ENCODE data around the gene FAM3D. TPM values are rescaled to one million over a fixed set of nuclear protein-coding genes. Genes with fewer than 3 reads are reported as not detected.
A peak's percentile ranks its signal among the peaks of the same experiment; 100 is the strongest.

The FAM3D gene
- total RNA-seq, 5 donors from 2014 or later (not counting 1 experiment from before 2014, with no cell fraction given), result 0.38 to 0.41 TPM; not detected in 3

- peaks cover 0 to 2% (median 0%) of the 10 kb centered on the region in 3 donors for H3K4me1 Mint-ChIP-seq
- no peak for DNase-seq
- peaks cover 8 to 20% of the 10 kb centered on the region in 2 donors for H3K27me3 Mint-ChIP-seq
- ATAC-seq (replicated peaks in 1 of 4), result no peak
- no peaks in the 10 kb centered on the region for H3K36me3 Mint-ChIP-seq
- no peak overlapping the region for H3K27ac Mint-ChIP-seq
- 49% methylated on average over 4 of the region's 6 CpGs for WGBS (ENCODE audit: insufficient coverage)
- H3K9me3 Mint-ChIP-seq, result no peaks in the 10 kb centered on the region
- Histone ChIP-seq H3K4me3 (ENCODE audit: control insufficient read depth in 1 of 2, extremely low read depth in 1 of 2, low read length in 1 of 2) (no peak overlapping the region), H3K27ac (ENCODE audit: low read length) (no peak overlapping the region), H3K9me3 (no peaks in the 10 kb centered on the region), H3K27me3 (replicated peaks in 1 of 2; ENCODE audit: control insufficient read depth in 2 of 2, extremely low read depth in 1 of 2, insufficient read depth in 2 of 2, low read length in 1 of 2) (peaks cover 6 to 19% of the 10 kb centered on the region in 2 experiments), H3K36me3 (ENCODE audit: control insufficient read depth in 2 of 2, extremely low read depth in 1 of 2, insufficient read depth in 1 of 2, low read length in 1 of 2) (no peaks in the 10 kb centered on the region), H3K4me1 (ENCODE audit: control insufficient read depth in 1 of 2, extremely low read depth in 1 of 2, insufficient read depth in 2 of 2, low read length in 2 of 2) (no peaks in the 10 kb centered on the region)
- no peak overlapping the region for H3K4me3 Mint-ChIP-seq
- ChIA-PET POLR2A (no interaction called here), CTCF (no interaction called here)
Measured at GRCh38 chr3:58591517-58592510, 74.8 kb downstream of the FAM3D start.

DNA sequence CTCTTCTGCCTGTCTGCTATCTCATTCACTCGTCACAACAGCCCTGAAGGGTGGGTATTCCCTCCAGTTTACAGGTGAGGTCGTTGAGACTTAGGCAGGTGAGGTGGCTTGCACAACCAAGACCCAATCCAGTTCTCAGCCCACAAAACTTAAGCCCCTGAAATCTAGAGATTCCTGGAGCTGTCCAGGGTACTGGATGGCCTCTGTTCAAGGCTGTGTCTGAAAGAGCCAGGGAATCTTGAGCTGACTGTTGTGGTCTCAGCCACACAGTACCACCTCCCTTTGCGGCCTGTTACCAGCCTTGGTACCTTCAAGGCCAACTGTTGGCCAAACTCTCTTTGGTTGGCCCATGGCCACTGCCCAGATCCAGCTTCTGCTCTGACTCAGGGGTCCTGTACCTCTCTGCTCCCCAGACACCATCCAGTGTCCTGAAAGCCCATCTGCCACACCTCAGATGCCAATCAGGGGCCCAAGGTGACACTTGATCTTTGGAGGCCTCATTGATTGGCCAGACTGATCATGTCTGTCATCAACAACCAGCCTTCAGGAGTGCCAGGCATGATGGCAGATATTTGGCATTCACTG is 78.5 kb downstream of the FAM3D start:
- ChIA-PET CTCF (interaction anchor here in 1 of 2 donors (0.6 kb wide), 2 partner anchors 44 to 384 kb away, joined by 3 to 4 read pairs; no protein-coding TSS in a partner anchor), POLR2A (no interaction called here)
- Mint-ChIP-seq H3K36me3 (no peaks in the 10 kb centered on the region), H3K4me1 (peaks cover 20 to 21% (median 20%) of the 10 kb centered on the region in 3 donors), H3K27me3 (peaks cover 34 to 46% of the 10 kb centered on the region in 2 donors), H3K27ac (no peak overlapping the region), H3K4me3 (no peak overlapping the region), H3K9me3 (no peaks in the 10 kb centered on the region)
- DNase-seq (peak in 1 of 35 experiments; percentile 4), ATAC-seq (replicated peaks in 1 of 4) (no peak)
- Histone ChIP-seq H3K9me3 (no peaks in the 10 kb centered on the region), H3K27ac (ENCODE audit: low read length) (no peak overlapping the region), H3K4me3 (ENCODE audit: control insufficient read depth in 1 of 2, extremely low read depth in 1 of 2, low read length in 1 of 2) (no peak overlapping the region), H3K4me1 (ENCODE audit: control insufficient read depth in 1 of 2, extremely low read depth in 1 of 2, insufficient read depth in 2 of 2, low read length in 2 of 2) (no peaks in the 10 kb centered on the region), H3K27me3 (replicated peaks in 1 of 2; ENCODE audit: control insufficient read depth in 2 of 2, extremely low read depth in 1 of 2, insufficient read depth in 2 of 2, low read length in 1 of 2) (peaks cover 14 to 42% of the 10 kb centered on the region in 2 experiments), H3K36me3 (ENCODE audit: control insufficient read depth in 2 of 2, extremely low read depth in 1 of 2, insufficient read depth in 1 of 2, low read length in 1 of 2) (no peaks in the 10 kb centered on the region)
- WGBS (ENCODE audit: insufficient coverage), result no CpG with 5 or more reads among the region's 3 CpGs

- H3K4me3 Mint-ChIP-seq, result no peak overlapping the region
- H3K9me3 Mint-ChIP-seq, result no peaks in the 10 kb centered on the region
- DNase-seq (no peak), ATAC-seq (replicated peaks in 1 of 4) (no peak)
- H3K27ac Mint-ChIP-seq, result no peak overlapping the region
- H3K27me3 ChIP-seq (replicated peaks in 1 of 2; ENCODE audit: control insufficient read depth in 2 of 2, extremely low read depth in 1 of 2, insufficient read depth in 2 of 2, low read length in 1 of 2), result peaks cover 14 to 42% of the 10 kb centered on the region in 2 experiments
- H3K27ac ChIP-seq (ENCODE audit: low read length), result no peak overlapping the region
- H3K4me1 ChIP-seq (ENCODE audit: control insufficient read depth in 1 of 2, extremely low read depth in 1 of 2, insufficient read depth in 2 of 2, low read length in 2 of 2), result no peaks in the 10 kb centered on the region
- H3K36me3 ChIP-seq (ENCODE audit: control insufficient read depth in 2 of 2, extremely low read depth in 1 of 2, insufficient read depth in 1 of 2, low read length in 1 of 2), result no peaks in the 10 kb centered on the region
- no peak overlapping the region for H3K4me3 ChIP-seq (ENCODE audit: control insufficient read depth in 1 of 2, extremely low read depth in 1 of 2, low read length in 1 of 2)
- H3K36me3 Mint-ChIP-seq, result no peaks in the 10 kb centered on the region
- 15% methylated on average over 43 of the region's 44 CpGs for WGBS (ENCODE audit: insufficient coverage)
- peaks cover 34 to 47% of the 10 kb centered on the region in 2 donors for H3K27me3 Mint-ChIP-seq
- H3K9me3 ChIP-seq, result no peaks in the 10 kb centered on the region
- CTCF ChIA-PET, result interaction anchor here in 1 of 2 donors (0.6 kb wide), 1 partner anchor 54 kb away, joined by 4 read pairs; no protein-coding TSS in a partner anchor
- peaks cover 20 to 21% (median 20%) of the 10 kb centered on the region in 3 donors for H3K4me1 Mint-ChIP-seq
- POLR2A ChIA-PET, result no interaction called here
Measured at GRCh38 chr3:58586776-58587192, 79.8 kb downstream of the FAM3D start.

- ATAC-seq (replicated peaks in 1 of 4) (no peak), DNase-seq (no peak)
- H3K4me1 Mint-ChIP-seq, result peaks cover 20 to 21% (median 20%) of the 10 kb centered on the region in 3 donors
- peak overlapping the region; percentile 87 to 97 (median 88) for H3K4me3 Mint-ChIP-seq
- WGBS (ENCODE audit: insufficient coverage), result 31% methylated on average over 4 of the region's 8 CpGs
- ChIA-PET CTCF (interaction anchor here in 1 of 2 donors (0.6 kb wide), 1 partner anchor 16 kb away, joined by 3 read pairs; no protein-coding TSS in a partner anchor), POLR2A (no interaction called here)
- H3K27ac ChIP-seq (ENCODE audit: low read length), result no peak overlapping the region
- H3K36me3 Mint-ChIP-seq, result no peaks in the 10 kb centered on the region
- peak overlapping the region in 1 of 2 donors; percentile 55 for H3K4me3 ChIP-seq (ENCODE audit: control insufficient read depth in 1 of 2, extremely low read depth in 1 of 2, low read length in 1 of 2)
- no peaks in the 10 kb centered on the region for H3K9me3 ChIP-seq
- no peaks in the 10 kb centered on the region for H3K36me3 ChIP-seq (ENCODE audit: control insufficient read depth in 2 of 2, extremely low read depth in 1 of 2, insufficient read depth in 1 of 2, low read length in 1 of 2)
- no peak overlapping the region for H3K27ac Mint-ChIP-seq
- peaks cover 14 to 44% of the 10 kb centered on the region in 2 experiments for H3K27me3 ChIP-seq (replicated peaks in 1 of 2; ENCODE audit: control insufficient read depth in 2 of 2, extremely low read depth in 1 of 2, insufficient read depth in 2 of 2, low read length in 1 of 2)
- peaks cover 34 to 50% of the 10 kb centered on the region in 2 donors for H3K27me3 Mint-ChIP-seq
- H3K9me3 Mint-ChIP-seq, result no peaks in the 10 kb centered on the region
- H3K4me1 ChIP-seq (ENCODE audit: control insufficient read depth in 1 of 2, extremely low read depth in 1 of 2, insufficient read depth in 2 of 2, low read length in 2 of 2), result no peaks in the 10 kb centered on the region
Measured at GRCh38 chr3:58585994-58586393, 80.6 kb downstream of the FAM3D start.

GRCh38 chr3:58585005-58585786 is 81.4 kb downstream of the FAM3D start:
- ChIA-PET POLR2A (interaction anchor here in 1 of 2 donors (0.6 kb wide), 1 partner anchor 1428 kb away, joined by 3 read pairs; no protein-coding TSS in a partner anchor), CTCF (interaction anchor here (0.5 to 0.6 kb wide), 3 partner anchors 11 to 1571 kb away, joined by 3 to 4 read pairs (median 3); no protein-coding TSS in a partner anchor)
- WGBS (ENCODE audit: insufficient coverage), result 13% methylated on average over 38 of the region's 46 CpGs
- Histone ChIP-seq H3K4me1 (ENCODE audit: control insufficient read depth in 1 of 2, extremely low read depth in 1 of 2, insufficient read depth in 2 of 2, low read length in 2 of 2) (no peaks in the 10 kb centered on the region), H3K9me3 (no peaks in the 10 kb centered on the region), H3K36me3 (ENCODE audit: control insufficient read depth in 2 of 2, extremely low read depth in 1 of 2, insufficient read depth in 1 of 2, low read length in 1 of 2) (no peaks in the 10 kb centered on the region), H3K27ac (ENCODE audit: low read length) (no peak overlapping the region), H3K27me3 (replicated peaks in 1 of 2; ENCODE audit: control insufficient read depth in 2 of 2, extremely low read depth in 1 of 2, insufficient read depth in 2 of 2, low read length in 1 of 2) (peaks cover 14 to 46% of the 10 kb centered on the region in 2 experiments), H3K4me3 (ENCODE audit: control insufficient read depth in 1 of 2, extremely low read depth in 1 of 2, low read length in 1 of 2) (peak overlapping the region; percentile 55 to 61)
- H3K4me1 Mint-ChIP-seq, result peaks cover 20 to 21% (median 20%) of the 10 kb centered on the region in 3 donors
- peak overlapping the region; percentile 87 to 97 (median 88) for H3K4me3 Mint-ChIP-seq
- ATAC-seq (replicated peaks in 1 of 4), result peak; percentile 77 to 94 (median 92)
- DNase-seq, result peak in 34 of 35 experiments; percentile 11 to 55 (median 32)
- H3K27ac Mint-ChIP-seq, result no peak overlapping the region
- no peaks in the 10 kb centered on the region for H3K9me3 Mint-ChIP-seq
- no peaks in the 10 kb centered on the region for H3K36me3 Mint-ChIP-seq
- H3K27me3 Mint-ChIP-seq, result peaks cover 34 to 50% of the 10 kb centered on the region in 2 donors
